PC-9 (cell line): Measurements from ENCODE around the gene SFT2D3. TPM values are rescaled to one million over a fixed set of nuclear protein-coding genes. Genes with fewer than 3 reads are reported as not detected.

Experiments used
- BruUV-seq: library from RNA; stranded (reverse); fragments of 400-500 nt; replicated peaks from 2 replicates; lab custom pipeline; 2021; lab: Mats Ljungman, UMichigan
- CTCF ChIA-PET: fragments of 300-600 bp; sonication (Branson Sonifier 250); formaldehyde crosslinking; loops from one replicate; lab custom pipeline; 2022; ENCODE audit warnings: antibody characterized with exemption; lab: Charles Lee
- POLR2A ChIA-PET: fragments of 300-600 bp; sonication (Branson Sonifier 250); formaldehyde crosslinking; loops from one replicate; lab custom pipeline; 2022; ENCODE audit warnings: antibody characterized with exemption; ENCODE audit not compliant: unreplicated experiment; lab: Charles Lee
- DNase-seq, 2 experiments: peaks; one replicate each; pipeline versions ENCODE4 v3.0.0 to v3.0.0-alpha.2; 2015 to 2022; ENCODE audit warnings: mixed read lengths in 1 of 2
- H2AFZ ChIP-seq: fragments of 200-600 bp; sonication (generic); 2 replicates; pipeline ENCODE4 v1.8.1; 2017; ENCODE audit warnings: antibody characterized with exemption
- H3F3A ChIP-seq: fragments of 200-600 bp; sonication (generic); 2 replicates; pipeline ENCODE4 v1.8.1; 2017; ENCODE audit warnings: antibody characterized with exemption, mild to moderate bottlenecking, low read depth; ENCODE audit not compliant: insufficient read depth
- H3K27ac ChIP-seq: fragments of 200-600 bp; sonication (generic); 2 replicates; pipeline ENCODE4 v1.6.1; 2016; ENCODE audit warnings: mixed run types
- H3K27me3 ChIP-seq: fragments of 200-600 bp; sonication (generic); 2 replicates; pipeline ENCODE4 v1.6.1; 2016; ENCODE audit warnings: low read depth, mixed run types; ENCODE audit not compliant: insufficient read depth
- H3K36me3 ChIP-seq: fragments of 200-600 bp; sonication (generic); 2 replicates; pipeline ENCODE4 v1.6.1; 2016; ENCODE audit warnings: low read depth, mixed run types
- H3K4me1 ChIP-seq: fragments of 200-600 bp; sonication (generic); replicated peaks from 2 replicates; pipeline ENCODE4 v1.6.1; 2016; ENCODE audit warnings: mixed run types; ENCODE audit not compliant: insufficient read depth
- H3K4me2 ChIP-seq: fragments of 200-600 bp; sonication (generic); 2 replicates; pipeline ENCODE4 v1.6.1; 2017; ENCODE audit warnings: mixed run types
- H3K4me3 ChIP-seq: fragments of 200-600 bp; sonication (generic); 2 replicates; pipeline ENCODE4 v1.6.1; 2016; ENCODE audit warnings: mixed run types
- H3K79me2 ChIP-seq: fragments of 200-600 bp; sonication (generic); 2 replicates; pipeline ENCODE4 v1.6.1; 2017; ENCODE audit warnings: low read depth, mixed run types
- H3K9me2 ChIP-seq: fragments of 200-600 bp; sonication (generic); 2 replicates; pipeline ENCODE4 v1.8.1; 2017; ENCODE audit warnings: mild to moderate bottlenecking; ENCODE audit not compliant: insufficient read depth
- H3K9me3 ChIP-seq: fragments of 200-600 bp; sonication (generic); 2 replicates; pipeline ENCODE4 v1.8.1; 2016; ENCODE audit warnings: low read depth; ENCODE audit not compliant: insufficient read depth
- H4K20me1 ChIP-seq: fragments of 200-600 bp; sonication (generic); 2 replicates; pipeline ENCODE4 v1.8.1; 2017; ENCODE audit not compliant: insufficient read depth
- EZH2 ChIP-seq: fragments of 200-600 bp; sonication (generic); IDR thresholded peaks from 2 replicates; pipeline ENCODE4 v1.8.0; 2017; ENCODE audit warnings: antibody characterized with exemption, low read depth
- intact Hi-C: fragments of 100-400 bp; cut with micrococcal nuclease; formaldehyde crosslinking; loops from one replicate; pipeline ENCODE4 v1.10.0; 2022; ENCODE audit not compliant: unreplicated experiment
- total RNA-seq: library from RNA; stranded (reverse); gene quantifications from 2 replicates; pipeline ENCODE4 v1.2.3, GENCODE V29; 2021
- TF ChIP-seq, protein P1 (sequence below): fragments of 200-600 bp; sonication (generic); conservative IDR thresholded peaks from 2 replicates; pipeline ENCODE4 v1.6.1; 2017; ENCODE audit warnings: mixed run types, antibody characterized with exemption, mild to moderate bottlenecking, moderate library complexity

The SFT2D3 gene
- total RNA-seq, 1 experiment from 2014 or later: 7.3 TPM

DNA sequence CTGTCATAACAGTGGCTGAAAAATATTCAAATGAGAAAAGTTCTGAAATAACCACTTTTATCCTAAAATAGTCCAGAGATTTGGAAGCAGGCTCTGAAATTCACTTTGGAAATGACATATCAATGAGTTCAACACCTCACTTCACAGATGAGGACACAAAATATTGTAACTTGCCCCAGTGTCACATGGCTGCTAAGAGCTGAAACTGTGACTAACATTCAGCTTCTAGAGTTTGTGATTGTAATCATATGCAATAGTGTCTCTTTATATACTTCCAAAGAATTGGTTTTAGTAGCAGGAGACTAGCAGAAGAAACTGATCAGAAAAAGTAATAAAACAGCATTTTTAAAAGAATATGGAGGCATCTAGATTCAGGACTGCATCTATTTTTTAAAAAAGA lies 52.1 kb downstream of the SFT2D3 start:
- TF ChIP-seq, protein P1, sequence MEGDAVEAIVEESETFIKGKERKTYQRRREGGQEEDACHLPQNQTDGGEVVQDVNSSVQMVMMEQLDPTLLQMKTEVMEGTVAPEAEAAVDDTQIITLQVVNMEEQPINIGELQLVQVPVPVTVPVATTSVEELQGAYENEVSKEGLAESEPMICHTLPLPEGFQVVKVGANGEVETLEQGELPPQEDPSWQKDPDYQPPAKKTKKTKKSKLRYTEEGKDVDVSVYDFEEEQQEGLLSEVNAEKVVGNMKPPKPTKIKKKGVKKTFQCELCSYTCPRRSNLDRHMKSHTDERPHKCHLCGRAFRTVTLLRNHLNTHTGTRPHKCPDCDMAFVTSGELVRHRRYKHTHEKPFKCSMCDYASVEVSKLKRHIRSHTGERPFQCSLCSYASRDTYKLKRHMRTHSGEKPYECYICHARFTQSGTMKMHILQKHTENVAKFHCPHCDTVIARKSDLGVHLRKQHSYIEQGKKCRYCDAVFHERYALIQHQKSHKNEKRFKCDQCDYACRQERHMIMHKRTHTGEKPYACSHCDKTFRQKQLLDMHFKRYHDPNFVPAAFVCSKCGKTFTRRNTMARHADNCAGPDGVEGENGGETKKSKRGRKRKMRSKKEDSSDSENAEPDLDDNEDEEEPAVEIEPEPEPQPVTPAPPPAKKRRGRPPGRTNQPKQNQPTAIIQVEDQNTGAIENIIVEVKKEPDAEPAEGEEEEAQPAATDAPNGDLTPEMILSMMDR: no peak
- TF ChIP-seq EZH2: no peak
- CTCF ChIA-PET: no interaction called here
- no peak overlapping the region for H3K4me2 ChIP-seq
- no TSS peak for BruUV-seq
- H3K27me3 ChIP-seq: no peaks in the 10 kb centered on the region
- no peaks in the 10 kb centered on the region for H3K4me1 ChIP-seq
- H2AFZ ChIP-seq: no peak overlapping the region
- DNase-seq: peak in 1 of 2 experiments; percentile 13
- peaks cover 5% of the 10 kb centered on the region; the same call in 1 of the 2 replicates for H3F3A ChIP-seq
- POLR2A ChIA-PET: no interaction called here
- intact Hi-C loops: no loop called here
- no peak overlapping the region for H3K27ac ChIP-seq
- peaks cover 21% of the 10 kb centered on the region; the same call in 1 of the 2 replicates for H3K36me3 ChIP-seq
- H3K9me3 ChIP-seq: no peaks in the 10 kb centered on the region
- no peaks in the 10 kb centered on the region; the same call in 1 of the 2 replicates for H4K20me1 ChIP-seq
- no peak overlapping the region for H3K4me3 ChIP-seq
- H3K79me2 ChIP-seq: no peaks in the 10 kb centered on the region
- no peaks in the 10 kb centered on the region for H3K9me2 ChIP-seq

- H3K4me3 ChIP-seq: no peak overlapping the region
- peaks cover 5% of the 10 kb centered on the region; the same call in 1 of the 2 replicates for H3F3A ChIP-seq
- no peaks in the 10 kb centered on the region for H3K9me3 ChIP-seq
- no peaks in the 10 kb centered on the region; the same call in 1 of the 2 replicates for H4K20me1 ChIP-seq
- ChIA-PET POLR2A (interaction anchor here (0.6 kb wide), 1 partner anchor 1267 kb away, joined by 3 read pairs; no protein-coding TSS in a partner anchor), CTCF (no interaction called here)
- no peak overlapping the region for H2AFZ ChIP-seq
- DNase-seq: peak in 1 of 2 experiments; percentile 30
- no TSS peak for BruUV-seq
- no peaks in the 10 kb centered on the region for H3K9me2 ChIP-seq
- no peaks in the 10 kb centered on the region for H3K27me3 ChIP-seq
- no peak overlapping the region for H3K4me2 ChIP-seq
- TF ChIP-seq EZH2: no peak
- TF ChIP-seq, protein P1: no peak
- no peaks in the 10 kb centered on the region for H3K4me1 ChIP-seq
- intact Hi-C loops: no loop called here
- peaks cover 23% of the 10 kb centered on the region; the same call in 1 of the 2 replicates for H3K36me3 ChIP-seq
- no peak overlapping the region for H3K27ac ChIP-seq
- H3K79me2 ChIP-seq: no peaks in the 10 kb centered on the region
Observed at GRCh38 chr2:127754186-127754585, 52.9 kb downstream of the SFT2D3 start.

Other genes starting within 250 kb of the SFT2D3 start
- 47.3 and 51.3 TPM in 2 replicates for gene IWS1, start 175.0 kb upstream of the SFT2D3 start, total RNA-seq
- not detected in 2 replicates for gene MYO7B, start 165.8 kb upstream of the SFT2D3 start, total RNA-seq
- gene GPR17, start 55.3 kb upstream of the SFT2D3 start, total RNA-seq: not detected in 2 replicates
- gene LIMS2, start 26.0 kb upstream of the SFT2D3 start, total RNA-seq: 1.4 and 2.5 TPM in 2 replicates
- 53.7 and 59.3 TPM in 2 replicates for gene WDR33, start 109.7 kb downstream of the SFT2D3 start, total RNA-seq
- 40.4 and 46.4 TPM in 2 replicates for gene POLR2D, start 156.7 kb downstream of the SFT2D3 start, total RNA-seq
- gene AMMECR1L, start 184.5 kb downstream of the SFT2D3 start, total RNA-seq: 17.1 and 20.3 TPM in 2 replicates